ENCODE measurements around the gene ZNF74.

ZNF74 gene

DNA sequence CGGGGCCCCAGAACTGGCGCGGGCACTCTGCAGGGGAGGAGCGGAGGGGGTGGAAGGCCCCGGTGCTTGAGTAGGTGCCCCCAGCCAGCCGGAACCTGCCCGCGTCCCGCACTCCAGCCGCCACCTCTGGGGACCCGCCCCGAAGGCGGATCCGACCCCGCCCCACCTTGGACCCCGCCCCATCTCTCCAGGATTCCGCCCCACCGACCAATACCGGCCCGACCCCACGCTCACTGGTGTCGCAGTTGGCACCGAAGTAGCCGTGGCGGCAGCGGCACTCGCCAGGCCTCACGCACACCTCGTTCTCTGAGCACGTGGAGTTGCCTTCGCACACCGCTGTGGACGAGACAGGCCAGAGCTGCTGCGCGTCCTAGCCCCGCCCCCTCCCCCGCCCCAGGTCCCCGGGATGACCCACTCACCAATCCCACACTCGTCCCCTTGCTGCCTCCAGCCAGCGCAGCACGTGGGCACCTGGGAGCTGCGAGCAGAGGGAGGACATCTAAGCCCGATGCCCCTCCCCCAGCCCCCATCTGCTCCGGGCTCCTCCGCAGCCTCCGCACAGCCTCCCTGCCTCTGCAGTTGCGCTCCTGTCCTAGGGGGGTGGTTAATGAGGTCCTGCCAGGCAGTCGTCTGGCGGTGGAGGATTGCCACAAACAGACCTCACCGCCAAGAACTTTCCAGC, 37.7 kb downstream of the ZNF74 start:
- TF ChIP-seq FOXP2 (optimal IDR thresholded peaks at IDR 0.05; ENCODE audit: borderline replicate concordance, extremely low read depth, extremely low read length, insufficient read depth) = no peak
- TF ChIP-seq SIN3A (IDR thresholded peaks at IDR 0.05; ENCODE audit: borderline replicate concordance, insufficient read depth, low read length) = no peak
- TF ChIP-seq, protein P1, sequence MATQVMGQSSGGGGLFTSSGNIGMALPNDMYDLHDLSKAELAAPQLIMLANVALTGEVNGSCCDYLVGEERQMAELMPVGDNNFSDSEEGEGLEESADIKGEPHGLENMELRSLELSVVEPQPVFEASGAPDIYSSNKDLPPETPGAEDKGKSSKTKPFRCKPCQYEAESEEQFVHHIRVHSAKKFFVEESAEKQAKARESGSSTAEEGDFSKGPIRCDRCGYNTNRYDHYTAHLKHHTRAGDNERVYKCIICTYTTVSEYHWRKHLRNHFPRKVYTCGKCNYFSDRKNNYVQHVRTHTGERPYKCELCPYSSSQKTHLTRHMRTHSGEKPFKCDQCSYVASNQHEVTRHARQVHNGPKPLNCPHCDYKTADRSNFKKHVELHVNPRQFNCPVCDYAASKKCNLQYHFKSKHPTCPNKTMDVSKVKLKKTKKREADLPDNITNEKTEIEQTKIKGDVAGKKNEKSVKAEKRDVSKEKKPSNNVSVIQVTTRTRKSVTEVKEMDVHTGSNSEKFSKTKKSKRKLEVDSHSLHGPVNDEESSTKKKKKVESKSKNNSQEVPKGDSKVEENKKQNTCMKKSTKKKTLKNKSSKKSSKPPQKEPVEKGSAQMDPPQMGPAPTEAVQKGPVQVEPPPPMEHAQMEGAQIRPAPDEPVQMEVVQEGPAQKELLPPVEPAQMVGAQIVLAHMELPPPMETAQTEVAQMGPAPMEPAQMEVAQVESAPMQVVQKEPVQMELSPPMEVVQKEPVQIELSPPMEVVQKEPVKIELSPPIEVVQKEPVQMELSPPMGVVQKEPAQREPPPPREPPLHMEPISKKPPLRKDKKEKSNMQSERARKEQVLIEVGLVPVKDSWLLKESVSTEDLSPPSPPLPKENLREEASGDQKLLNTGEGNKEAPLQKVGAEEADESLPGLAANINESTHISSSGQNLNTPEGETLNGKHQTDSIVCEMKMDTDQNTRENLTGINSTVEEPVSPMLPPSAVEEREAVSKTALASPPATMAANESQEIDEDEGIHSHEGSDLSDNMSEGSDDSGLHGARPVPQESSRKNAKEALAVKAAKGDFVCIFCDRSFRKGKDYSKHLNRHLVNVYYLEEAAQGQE (IDR thresholded peaks at IDR 0.05; ENCODE audit: insufficient read depth in 1 of 2, low read depth in 2 of 2, low read length in 2 of 2) = no peak
- TF ChIP-seq TAF1 (IDR thresholded peaks at IDR 0.05; ENCODE audit: borderline replicate concordance, insufficient read depth, low read length) = no peak
- TF ChIP-seq POLR2AphosphoS5 (IDR thresholded peaks at IDR 0.05; ENCODE audit: low read depth, low read length) = no peak

DNA sequence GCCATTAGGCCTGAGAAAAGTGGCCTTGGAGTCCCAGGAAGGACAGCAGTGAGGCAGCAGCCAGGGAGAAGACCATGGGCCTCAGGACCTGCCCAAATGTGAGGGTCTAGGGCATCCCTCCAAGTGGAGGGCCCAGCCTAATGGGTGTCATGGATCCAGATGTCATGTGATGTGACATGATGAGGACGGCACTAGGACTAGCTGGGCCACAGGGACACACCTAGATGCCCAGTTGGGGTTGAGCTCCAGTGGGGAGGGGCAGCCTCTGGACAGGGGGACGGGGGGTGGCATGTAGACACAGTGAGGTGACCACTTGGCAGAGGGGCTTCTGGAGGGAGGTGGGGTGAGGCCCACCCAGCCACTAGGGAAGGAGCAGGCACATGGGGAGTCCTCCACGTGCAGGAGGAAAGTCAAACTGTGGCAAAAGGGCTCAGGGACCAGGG, 38.3 kb downstream of the ZNF74 start:
- TF ChIP-seq POLR2AphosphoS5 (IDR thresholded peaks at IDR 0.05; ENCODE audit: low read depth, low read length) (no peak), TAF1 (IDR thresholded peaks at IDR 0.05; ENCODE audit: borderline replicate concordance, insufficient read depth, low read length) (no peak), FOXP2 (optimal IDR thresholded peaks at IDR 0.05; ENCODE audit: borderline replicate concordance, extremely low read depth, extremely low read length, insufficient read depth) (no peak), SIN3A (IDR thresholded peaks at IDR 0.05; ENCODE audit: borderline replicate concordance, insufficient read depth, low read length) (no peak)
- TF ChIP-seq, protein P1 (IDR thresholded peaks at IDR 0.05; ENCODE audit: insufficient read depth in 1 of 2, low read depth in 2 of 2, low read length in 2 of 2) = no peak

DNA sequence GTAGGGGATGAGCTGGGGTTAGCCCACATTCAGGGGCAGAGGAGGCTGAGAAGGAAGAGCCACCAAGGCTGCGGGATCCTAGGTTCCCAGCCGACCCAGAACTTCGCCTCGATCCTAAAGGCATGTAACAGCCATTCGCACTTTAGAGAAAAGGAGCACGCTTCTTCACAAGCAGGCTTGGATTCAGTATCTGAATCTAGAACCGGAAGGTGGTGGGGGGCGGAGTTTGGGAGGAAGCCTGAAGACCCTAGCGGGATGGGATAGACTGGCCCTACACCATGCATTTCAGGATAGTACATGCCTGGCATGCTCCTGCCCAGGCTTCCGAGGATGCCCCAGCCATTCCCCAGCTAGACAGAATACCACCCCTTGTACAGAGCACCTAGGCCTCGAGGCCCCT, 39.2 kb downstream of the ZNF74 start:
- TF ChIP-seq, protein P1 (IDR thresholded peaks at IDR 0.05; ENCODE audit: insufficient read depth in 1 of 2, low read depth in 2 of 2, low read length in 2 of 2) = no peak

DNA sequence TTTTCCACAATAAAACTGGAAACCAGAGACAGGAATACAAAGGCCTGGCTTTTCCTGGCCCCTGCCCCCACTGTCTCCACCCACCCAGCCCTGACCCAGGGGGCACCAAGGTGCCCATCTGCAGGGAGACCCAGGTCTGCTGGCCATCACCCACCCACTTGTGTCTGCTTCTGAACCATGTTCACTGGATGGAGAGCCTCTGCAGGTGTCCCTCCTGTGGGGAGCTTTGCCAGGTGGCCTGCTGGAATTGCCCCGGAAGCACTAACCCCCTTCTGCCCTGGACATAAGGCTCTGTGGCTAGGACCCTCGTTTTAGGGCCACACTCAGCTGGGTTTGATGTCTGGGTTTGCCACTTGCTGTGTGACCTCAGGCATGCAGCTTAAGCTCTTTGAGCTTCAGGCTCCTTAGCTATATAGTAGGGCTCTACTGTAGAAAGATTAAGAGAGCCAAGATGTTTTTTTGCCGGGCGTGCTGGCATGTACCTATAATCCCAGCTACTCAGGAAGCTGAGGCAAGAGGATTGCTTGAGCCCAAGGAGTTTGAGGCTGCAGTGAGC, 39.8 kb downstream of the ZNF74 start:
- TF ChIP-seq TAF1 (IDR thresholded peaks at IDR 0.05; ENCODE audit: borderline replicate concordance, insufficient read depth, low read length) (no peak), FOXP2 (optimal IDR thresholded peaks at IDR 0.05; ENCODE audit: borderline replicate concordance, extremely low read depth, extremely low read length, insufficient read depth) (no peak), SIN3A (IDR thresholded peaks at IDR 0.05; ENCODE audit: borderline replicate concordance, insufficient read depth, low read length) (no peak), POLR2AphosphoS5 (IDR thresholded peaks at IDR 0.05; ENCODE audit: low read depth, low read length) (no peak)
- TF ChIP-seq, protein P1 (IDR thresholded peaks at IDR 0.05; ENCODE audit: insufficient read depth in 1 of 2, low read depth in 2 of 2, low read length in 2 of 2) = no peak

All from PFSK-1 (cell line).